ENCODE results near the gene PIM2. TPM values are rescaled to one million over a fixed set of nuclear protein-coding genes. Genes with fewer than 3 reads are reported as not detected.

PIM2 gene
- total RNA-seq, 1 donor from 2014 or later = 5.6 TPM

DNA sequence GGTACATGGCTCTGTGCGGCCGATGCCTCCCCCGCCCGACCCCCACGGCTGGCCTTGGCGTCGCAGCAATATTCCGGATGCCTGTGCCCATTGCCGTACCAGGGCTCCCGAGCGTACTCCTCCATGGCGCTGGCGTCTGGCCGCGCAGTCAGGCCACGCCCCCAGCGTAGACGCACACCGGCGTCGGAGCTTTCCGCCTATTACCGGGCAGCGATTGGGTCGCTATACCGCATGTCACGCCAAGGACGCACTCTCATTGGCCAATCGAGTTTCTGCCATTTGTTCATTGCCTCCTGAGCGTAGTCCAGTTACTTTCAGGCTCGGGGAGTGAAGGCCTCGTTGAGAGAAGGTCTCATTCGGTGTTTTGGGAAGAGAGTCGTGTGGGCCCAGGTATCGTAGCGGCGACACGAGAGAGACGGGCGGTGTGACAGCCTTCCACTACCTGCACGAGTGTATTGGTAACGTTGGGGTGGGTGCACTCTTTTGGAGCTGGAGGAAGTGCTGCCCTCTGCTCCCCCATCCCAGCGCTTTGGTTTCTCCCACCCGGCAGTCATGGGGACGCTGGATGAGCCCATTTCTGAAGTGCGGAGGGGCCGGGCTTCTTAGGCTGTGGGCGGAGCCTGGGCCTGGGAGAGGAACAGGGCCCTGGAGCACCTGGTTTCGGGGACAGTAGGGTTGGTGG is 21.1 kb downstream of the PIM2 start, which contains the start of the genes PQBP1 and TIMM17B:
PQBP1 (plus strand) TSS at position 306 of the 682 bp plus-strand sequence. CDS start 580 bp downstream, outside the sequence.
TIMM17B (minus strand) TSS at position 144 of the 682 bp plus-strand sequence; CDS start at position 125, 19 bp downstream.
- intact Hi-C loops (cut with DNase I) = loop anchor here (1.0 to 10.0 kb wide), 5 partner anchors 61 to 423 kb away; partner anchors contain the start of genes FTSJ1, SLC38A5 and TFE3
- DNase-seq (ENCODE audit: low spot score in 2 of 2) = peak; percentile 72 to 93
- H3K27me3 ChIP-seq = no peaks in the 10 kb centered on the region
- TF ChIP-seq, protein P1, sequence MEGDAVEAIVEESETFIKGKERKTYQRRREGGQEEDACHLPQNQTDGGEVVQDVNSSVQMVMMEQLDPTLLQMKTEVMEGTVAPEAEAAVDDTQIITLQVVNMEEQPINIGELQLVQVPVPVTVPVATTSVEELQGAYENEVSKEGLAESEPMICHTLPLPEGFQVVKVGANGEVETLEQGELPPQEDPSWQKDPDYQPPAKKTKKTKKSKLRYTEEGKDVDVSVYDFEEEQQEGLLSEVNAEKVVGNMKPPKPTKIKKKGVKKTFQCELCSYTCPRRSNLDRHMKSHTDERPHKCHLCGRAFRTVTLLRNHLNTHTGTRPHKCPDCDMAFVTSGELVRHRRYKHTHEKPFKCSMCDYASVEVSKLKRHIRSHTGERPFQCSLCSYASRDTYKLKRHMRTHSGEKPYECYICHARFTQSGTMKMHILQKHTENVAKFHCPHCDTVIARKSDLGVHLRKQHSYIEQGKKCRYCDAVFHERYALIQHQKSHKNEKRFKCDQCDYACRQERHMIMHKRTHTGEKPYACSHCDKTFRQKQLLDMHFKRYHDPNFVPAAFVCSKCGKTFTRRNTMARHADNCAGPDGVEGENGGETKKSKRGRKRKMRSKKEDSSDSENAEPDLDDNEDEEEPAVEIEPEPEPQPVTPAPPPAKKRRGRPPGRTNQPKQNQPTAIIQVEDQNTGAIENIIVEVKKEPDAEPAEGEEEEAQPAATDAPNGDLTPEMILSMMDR (IDR thresholded peaks at IDR 0.05) = no peak
- peak within 1 kb of the TSS; percentile 60 to 69 for H3K4me3 ChIP-seq
- H3K27ac ChIP-seq = peak within 1 kb of the TSS; percentile 94 to 97
- peaks cover 14 to 16% of the 10 kb centered on the region in 2 donors for H3K36me3 ChIP-seq
- no peaks in the 10 kb centered on the region for H3K9me3 ChIP-seq
- peaks cover 3 to 9% of the 10 kb centered on the region in 2 donors for H3K4me1 ChIP-seq

DNA sequence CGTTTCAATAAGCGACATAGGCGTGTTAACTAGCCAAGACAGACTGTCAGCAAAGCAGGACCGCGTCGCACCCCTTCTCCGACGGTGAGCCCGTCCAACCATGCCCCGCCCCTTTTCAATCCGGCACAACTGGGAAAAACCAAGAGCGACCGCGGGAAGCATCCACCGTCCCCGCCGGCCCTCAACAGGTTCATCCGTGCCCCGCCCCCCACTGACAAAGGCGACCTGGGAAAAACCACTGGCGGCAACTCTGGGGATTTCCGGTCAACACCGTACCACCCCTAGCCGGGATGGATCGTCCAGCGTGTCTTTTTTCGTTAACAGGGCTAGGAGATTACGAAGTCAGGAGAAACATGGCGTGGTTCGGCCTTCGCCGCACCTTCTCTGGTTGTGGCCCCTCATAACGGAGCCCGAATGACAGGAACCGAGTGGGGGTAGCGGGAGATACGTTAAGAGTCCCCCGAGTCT is 21.6 kb downstream of the PIM2 start:
- H3K27me3 ChIP-seq = no peaks in the 10 kb centered on the region
- intact Hi-C loops (cut with DNase I) = loop anchor here (2.0 to 10.0 kb wide), 4 partner anchors 62 to 422 kb away; partner anchors contain the start of genes FTSJ1, SLC38A5 and TFE3
- DNase-seq (ENCODE audit: low spot score in 2 of 2) = peak in 1 of 2 donors; percentile 85

DNA sequence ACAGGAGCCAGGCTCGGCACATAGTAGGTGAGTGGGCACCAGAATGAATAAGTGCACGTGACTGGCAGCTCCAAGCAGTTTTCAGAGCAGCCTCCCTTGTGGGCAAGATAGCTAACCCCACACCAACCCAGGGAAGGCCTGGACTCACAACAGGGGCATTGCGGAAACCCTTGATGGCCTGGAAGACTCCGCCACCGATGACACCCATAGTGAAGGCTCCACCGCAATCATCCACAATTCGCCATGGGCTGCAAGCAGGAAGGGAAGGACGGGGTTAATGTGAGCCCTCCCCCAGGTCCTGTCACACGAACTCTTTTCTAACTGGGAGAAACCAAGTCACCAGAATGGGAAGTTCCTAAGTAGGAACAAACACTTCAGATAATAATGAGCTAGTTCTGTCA is 22.2 kb downstream of the PIM2 start:
- peak in 1 of 2 donors; percentile 59 for DNase-seq (ENCODE audit: low spot score in 2 of 2)
- Histone ChIP-seq H3K36me3 (peaks cover 5 to 7% of the 10 kb centered on the region in 2 donors), H3K27me3 (no peaks in the 10 kb centered on the region), H3K4me1 (peaks cover 3 to 9% of the 10 kb centered on the region in 2 donors), H3K9me3 (no peaks in the 10 kb centered on the region), H3K27ac (peak overlapping the region; percentile 94 to 97), H3K4me3 (peak overlapping the region; percentile 60 to 69)
- TF ChIP-seq, protein P1 (IDR thresholded peaks at IDR 0.05) = no peak
- intact Hi-C loops (cut with DNase I) = loop anchor here (2.0 to 10.0 kb wide), 4 partner anchors 62 to 422 kb away; partner anchors contain the start of genes FTSJ1, SLC38A5 and TFE3

More for the DNA sequence above, 21.6 kb downstream of the PIM2 start:
- H3K27ac ChIP-seq = peak overlapping the region; percentile 94 to 97
- H3K36me3 ChIP-seq = peaks cover 9 to 11% of the 10 kb centered on the region in 2 donors
- TF ChIP-seq, protein P1 (IDR thresholded peaks at IDR 0.05) = no peak
- H3K9me3 ChIP-seq = no peaks in the 10 kb centered on the region
- peak overlapping the region; percentile 60 to 69 for H3K4me3 ChIP-seq
- H3K4me1 ChIP-seq = peaks cover 3 to 9% of the 10 kb centered on the region in 2 donors

DNA sequence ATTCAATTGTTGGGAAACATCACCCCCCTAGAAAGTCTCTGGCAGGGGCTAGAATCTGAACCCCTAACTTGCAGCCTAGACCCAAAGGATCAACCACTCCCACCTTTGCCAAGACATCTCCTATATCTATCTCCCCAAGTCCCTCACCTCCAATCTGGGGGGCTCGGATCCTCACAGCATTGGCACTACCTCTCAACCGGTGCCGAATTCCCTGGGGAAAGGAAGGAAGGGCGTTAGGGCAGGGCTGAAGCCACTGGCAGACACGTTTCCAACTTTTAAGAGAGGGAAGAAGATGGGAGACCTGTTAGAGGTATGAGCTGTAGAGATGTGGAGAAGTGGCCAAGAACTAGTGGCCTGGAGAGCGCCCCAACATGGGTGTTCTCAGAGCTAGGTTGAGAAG is 23.9 kb downstream of the PIM2 start:
- DNase-seq (ENCODE audit: low spot score in 2 of 2) = peak in 1 of 2 donors; percentile 53
- no peak overlapping the region for H3K4me3 ChIP-seq
- intact Hi-C loops (cut with DNase I) = loop anchor here (5.0 to 10.0 kb wide), 2 partner anchors 147 to 420 kb away; partner anchors contain the start of genes FTSJ1, SLC38A5 and TFE3
- H3K4me1 ChIP-seq = peaks cover 3 to 9% of the 10 kb centered on the region in 2 donors
- no peaks in the 10 kb centered on the region for H3K9me3 ChIP-seq
- H3K36me3 ChIP-seq = peaks cover 0 to 4% of the 10 kb centered on the region in 2 donors
- TF ChIP-seq, protein P1 (IDR thresholded peaks at IDR 0.05) = no peak
- no peak overlapping the region for H3K27ac ChIP-seq
- no peaks in the 10 kb centered on the region for H3K27me3 ChIP-seq

DNA sequence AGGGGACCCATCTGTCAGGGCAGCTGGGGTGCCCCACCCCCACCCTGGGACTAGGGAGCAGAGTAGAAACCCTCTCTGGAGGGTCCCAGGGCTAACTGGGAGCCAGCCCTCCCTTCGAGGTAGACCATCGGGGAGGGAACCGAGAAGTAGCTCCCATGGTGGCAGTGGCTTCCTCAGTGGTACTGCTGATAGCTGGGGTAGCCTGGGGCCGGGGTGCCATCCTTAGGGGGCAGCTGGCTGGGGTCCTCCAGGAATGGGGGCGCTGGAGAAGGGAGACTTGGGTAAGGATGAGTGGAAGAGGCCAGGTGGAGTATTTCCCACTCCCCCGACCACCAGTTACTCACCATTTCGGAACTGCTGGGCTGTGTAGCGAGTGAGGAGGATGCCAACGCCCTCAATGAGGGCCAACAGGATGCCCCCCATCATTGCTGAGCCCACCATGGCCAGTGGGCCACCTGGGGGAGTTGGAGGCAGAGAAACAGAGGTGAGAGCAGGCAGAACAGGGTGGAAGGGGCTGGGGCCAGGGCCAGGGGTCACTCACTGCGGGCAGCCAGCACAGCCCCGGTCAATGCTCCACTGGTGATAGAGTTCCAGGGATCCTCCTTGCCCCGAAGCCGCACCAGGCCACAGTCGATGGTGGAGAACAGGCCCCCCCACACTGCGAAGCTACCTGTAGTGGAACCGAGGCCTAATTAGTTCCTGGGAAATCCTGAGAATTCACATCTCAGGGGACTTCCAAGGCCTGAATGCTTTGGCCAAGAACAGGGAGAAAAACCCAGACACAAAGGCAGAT is 25.1 kb downstream of the PIM2 start:
- Histone ChIP-seq H3K4me3 (no peak overlapping the region), H3K27me3 (no peaks in the 10 kb centered on the region), H3K9me3 (no peaks in the 10 kb centered on the region), H3K27ac (no peak overlapping the region), H3K4me1 (peaks cover 0 to 6% of the 10 kb centered on the region in 2 donors), H3K36me3 (peaks cover 0 to 4% of the 10 kb centered on the region in 2 donors)
- peak in 1 of 2 donors; percentile 59 for DNase-seq (ENCODE audit: low spot score in 2 of 2)
- TF ChIP-seq, protein P1 (IDR thresholded peaks at IDR 0.05) = no peak
- intact Hi-C loops (cut with DNase I) = loop anchor here (10.0 kb wide), 1 partner anchor 419 kb away; the partner anchor contains the start of genes FTSJ1 and SLC38A5

All from ascending aorta (tissue), 2 donors.